HG02885 (cell line): ENCODE results near the gene LGALS3.

Experiments used
- ATAC-seq: cut with Tn5 transposase; IDR thresholded peaks from one replicate; pipeline ENCODE4 v1.9.1; 2021; ENCODE audit warnings: mild to moderate bottlenecking; ENCODE audit not compliant: unreplicated experiment, poor library complexity

Gene LGALS3

GRCh38 chr14:55170526-55170925 is 41.5 kb downstream of the LGALS3 start:
- no peak for ATAC-seq

- ATAC-seq: no peak
Measured at GRCh38 chr14:55180006-55180405, 51.0 kb downstream of the LGALS3 start.

GRCh38 chr14:55180434-55180833 is 51.4 kb downstream of the LGALS3 start:
- peak; percentile 37 for ATAC-seq

GRCh38 chr14:55188686-55189295 is 59.7 kb downstream of the LGALS3 start:
- ATAC-seq: no peak

- no peak for ATAC-seq
Measured at GRCh38 chr14:55190906-55191202, 61.8 kb downstream of the LGALS3 start.

- peak; percentile 97 for ATAC-seq
Measured at GRCh38 chr14:55191203-55192053, 62.4 kb downstream of the LGALS3 start, which contains the start of gene DLGAP5. Gene DLGAP5, minus strand, starts transcription at chr14:55191585. Its CDS starts 2,406 bp downstream, at chr14:55189179.

GRCh38 chr14:55192054-55192621 is 63.1 kb downstream of the LGALS3 start:
- no peak for ATAC-seq

GRCh38 chr14:55194656-55195355 is 65.8 kb downstream of the LGALS3 start:
- no peak for ATAC-seq
